HG03196 (cell line): ENCODE data around the gene EPN3.

Experiments
- ATAC-seq: cut with Tn5 transposase; IDR thresholded peaks from one replicate; pipeline ENCODE4 v1.9.1; 2021; ENCODE audit not compliant: unreplicated experiment

EPN3 gene

GRCh38 chr17:50586421-50587247 lies 54.1 kb downstream of the EPN3 start:
- no peak for ATAC-seq

DNA sequence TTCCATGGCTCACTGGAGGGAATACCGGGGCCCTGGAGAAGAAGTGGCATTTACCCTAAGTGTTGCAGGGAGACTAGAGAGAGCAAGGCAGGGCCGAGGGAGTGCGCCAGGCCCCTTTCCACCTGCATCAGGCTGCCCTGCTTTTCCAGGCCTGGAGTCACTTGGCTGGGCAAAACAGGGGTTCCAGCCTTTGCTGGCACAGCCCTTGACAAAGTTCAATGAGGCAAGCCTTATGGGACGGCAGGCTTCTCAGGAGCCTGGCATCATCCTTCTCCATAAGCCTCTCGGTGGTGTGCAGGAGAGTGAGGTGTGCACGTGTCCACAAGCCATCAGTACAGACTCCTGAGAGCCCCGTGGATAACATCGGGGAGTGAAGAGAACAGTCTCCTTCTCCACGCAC lies 55.0 kb downstream of the EPN3 start:
- no peak for ATAC-seq

- no peak for ATAC-seq
These were observed 56.0 kb downstream of the EPN3 start for GRCh38 chr17:50588391-50589049.

GRCh38 chr17:50589095-50589705 lies 56.7 kb downstream of the EPN3 start:
- ATAC-seq, result no peak

- no peak for ATAC-seq
These were observed 58.6 kb downstream of the EPN3 start for GRCh38 chr17:50590946-50591737.

GRCh38 chr17:50593321-50593720 lies 60.8 kb downstream of the EPN3 start:
- no peak for ATAC-seq
